NCI-H187 treated with DMSO at 0.1 percent for 48 hours (cell line): Measurements from ENCODE around the gene CNTNAP5.

Experiments used
- DNase-seq: peaks from one replicate; lab custom pipeline; 2025; lab: John Stamatoyannopoulos, UW

Gene CNTNAP5

GRCh38 chr2:124623560-124623959 is 598.5 kb downstream of the CNTNAP5 start:
- DNase-seq, result no peak

- DNase-seq, result no peak
Measured at GRCh38 chr2:124625561-124625960, 600.5 kb downstream of the CNTNAP5 start.

- DNase-seq, result no peak
Measured at GRCh38 chr2:124626993-124627392, 601.9 kb downstream of the CNTNAP5 start.

- DNase-seq, result no peak
Measured at GRCh38 chr2:124633812-124634211, 608.7 kb downstream of the CNTNAP5 start.

- no peak for DNase-seq
Measured at GRCh38 chr2:124639524-124639923, 614.4 kb downstream of the CNTNAP5 start.

- DNase-seq, result no peak
Measured at GRCh38 chr2:124640221-124640750, 615.2 kb downstream of the CNTNAP5 start.

GRCh38 chr2:124646166-124646815 is 621.2 kb downstream of the CNTNAP5 start:
- DNase-seq, result no peak

GRCh38 chr2:124647245-124647644 is 622.2 kb downstream of the CNTNAP5 start:
- no peak for DNase-seq

- DNase-seq, result no peak
Measured at GRCh38 chr2:124647663-124648062, 622.6 kb downstream of the CNTNAP5 start.

GRCh38 chr2:124649001-124649400 is 623.9 kb downstream of the CNTNAP5 start:
- no peak for DNase-seq

- DNase-seq, result no peak
Measured at GRCh38 chr2:124652099-124652498, 627.0 kb downstream of the CNTNAP5 start.

- no peak for DNase-seq
Measured at GRCh38 chr2:124658373-124658772, 633.3 kb downstream of the CNTNAP5 start.

GRCh38 chr2:124661558-124661957 is 636.5 kb downstream of the CNTNAP5 start:
- DNase-seq, result no peak

GRCh38 chr2:124662946-124663644 is 638.0 kb downstream of the CNTNAP5 start:
- DNase-seq, result no peak

GRCh38 chr2:124663645-124663997 is 638.5 kb downstream of the CNTNAP5 start:
- no peak for DNase-seq

- no peak for DNase-seq
Measured at GRCh38 chr2:124664363-124664762, 639.3 kb downstream of the CNTNAP5 start.

GRCh38 chr2:124666976-124667375 is 641.9 kb downstream of the CNTNAP5 start:
- DNase-seq, result no peak

- DNase-seq, result no peak
Measured at GRCh38 chr2:124668161-124668560, 643.1 kb downstream of the CNTNAP5 start.

- no peak for DNase-seq
Measured at GRCh38 chr2:124670187-124670586, 645.1 kb downstream of the CNTNAP5 start.

- no peak for DNase-seq
Measured at GRCh38 chr2:124678043-124678442, 653.0 kb downstream of the CNTNAP5 start.

- no peak for DNase-seq
Measured at GRCh38 chr2:124683536-124684428, 658.7 kb downstream of the CNTNAP5 start.

GRCh38 chr2:124689348-124689747 is 664.3 kb downstream of the CNTNAP5 start:
- no peak for DNase-seq

GRCh38 chr2:124692216-124692615 is 667.1 kb downstream of the CNTNAP5 start:
- no peak for DNase-seq
